Measurements from ENCODE around the gene OR52B2.

The OR52B2 gene

DNA sequence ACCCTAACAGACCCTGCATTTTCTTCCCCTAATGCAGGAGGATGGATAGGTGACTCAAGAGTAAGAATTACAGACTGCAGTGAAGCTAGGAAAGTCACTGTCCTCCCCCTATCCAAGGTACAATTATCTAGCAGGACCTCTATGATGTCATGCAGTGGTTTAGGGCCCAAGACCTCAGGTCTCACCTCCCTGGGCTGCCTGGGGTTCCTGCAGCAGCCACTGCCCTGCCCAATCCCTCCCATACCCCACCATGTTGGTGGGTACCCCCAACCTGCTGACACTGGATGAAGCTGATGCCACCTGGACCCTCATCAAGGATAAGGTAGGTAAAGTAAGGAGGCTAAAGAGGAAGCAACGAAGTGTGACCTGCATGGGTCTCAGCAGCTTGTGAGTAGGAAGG is 35.2 kb upstream of the OR52B2 start, which contains the start of gene C11orf42:
Gene C11orf42, plus strand, starts transcription at position 192 of the 400 bp plus-strand sequence. Its CDS starts 59 bp downstream, at position 251.
- Histone ChIP-seq H3K27ac (no peak within 1 kb of the TSS), H2AFZ (ENCODE audit: low read depth) (no peak within 1 kb of the TSS), H3K4me1 (ENCODE audit: low read depth, poor library complexity, severe bottlenecking) (peaks cover 15% of the 10 kb centered on the region), H3K79me2 (ENCODE audit: insufficient read depth, low read depth) (no peaks in the 10 kb centered on the region), H3K9ac (no peak within 1 kb of the TSS), H4K20me1 (ENCODE audit: insufficient read depth) (no peaks in the 10 kb centered on the region), H3K4me3 (IDR thresholded peaks at IDR 0.05; ENCODE audit: insufficient read depth, low read depth, low read length) (no peak within 1 kb of the TSS), H3K27me3 (ENCODE audit: insufficient read depth, low read depth) (no peaks in the 10 kb centered on the region), H3K4me2 (no peak within 1 kb of the TSS), H3K36me3 (ENCODE audit: insufficient read depth) (no peaks in the 10 kb centered on the region)
- TF ChIP-seq, protein P1, sequence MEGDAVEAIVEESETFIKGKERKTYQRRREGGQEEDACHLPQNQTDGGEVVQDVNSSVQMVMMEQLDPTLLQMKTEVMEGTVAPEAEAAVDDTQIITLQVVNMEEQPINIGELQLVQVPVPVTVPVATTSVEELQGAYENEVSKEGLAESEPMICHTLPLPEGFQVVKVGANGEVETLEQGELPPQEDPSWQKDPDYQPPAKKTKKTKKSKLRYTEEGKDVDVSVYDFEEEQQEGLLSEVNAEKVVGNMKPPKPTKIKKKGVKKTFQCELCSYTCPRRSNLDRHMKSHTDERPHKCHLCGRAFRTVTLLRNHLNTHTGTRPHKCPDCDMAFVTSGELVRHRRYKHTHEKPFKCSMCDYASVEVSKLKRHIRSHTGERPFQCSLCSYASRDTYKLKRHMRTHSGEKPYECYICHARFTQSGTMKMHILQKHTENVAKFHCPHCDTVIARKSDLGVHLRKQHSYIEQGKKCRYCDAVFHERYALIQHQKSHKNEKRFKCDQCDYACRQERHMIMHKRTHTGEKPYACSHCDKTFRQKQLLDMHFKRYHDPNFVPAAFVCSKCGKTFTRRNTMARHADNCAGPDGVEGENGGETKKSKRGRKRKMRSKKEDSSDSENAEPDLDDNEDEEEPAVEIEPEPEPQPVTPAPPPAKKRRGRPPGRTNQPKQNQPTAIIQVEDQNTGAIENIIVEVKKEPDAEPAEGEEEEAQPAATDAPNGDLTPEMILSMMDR (conservative IDR thresholded peaks at IDR 0.05; ENCODE audit: low read depth, low read length): no peak

- Histone ChIP-seq H3K4me2 (no peak overlapping the region), H3K9ac (no peak overlapping the region), H3K4me1 (ENCODE audit: low read depth, poor library complexity, severe bottlenecking) (peaks cover 15% of the 10 kb centered on the region), H4K20me1 (ENCODE audit: insufficient read depth) (no peaks in the 10 kb centered on the region), H3K79me2 (ENCODE audit: insufficient read depth, low read depth) (no peaks in the 10 kb centered on the region), H3K27ac (no peak overlapping the region), H3K27me3 (ENCODE audit: insufficient read depth, low read depth) (no peaks in the 10 kb centered on the region), H3K36me3 (ENCODE audit: insufficient read depth) (no peaks in the 10 kb centered on the region), H2AFZ (ENCODE audit: low read depth) (no peak overlapping the region), H3K4me3 (IDR thresholded peaks at IDR 0.05; ENCODE audit: insufficient read depth, low read depth, low read length) (no peak overlapping the region)
- TF ChIP-seq, protein P1 (conservative IDR thresholded peaks at IDR 0.05; ENCODE audit: low read depth, low read length): no peak
These were observed 34.6 kb upstream of the OR52B2 start for GRCh38 chr11:6204706-6205105.

DNA sequence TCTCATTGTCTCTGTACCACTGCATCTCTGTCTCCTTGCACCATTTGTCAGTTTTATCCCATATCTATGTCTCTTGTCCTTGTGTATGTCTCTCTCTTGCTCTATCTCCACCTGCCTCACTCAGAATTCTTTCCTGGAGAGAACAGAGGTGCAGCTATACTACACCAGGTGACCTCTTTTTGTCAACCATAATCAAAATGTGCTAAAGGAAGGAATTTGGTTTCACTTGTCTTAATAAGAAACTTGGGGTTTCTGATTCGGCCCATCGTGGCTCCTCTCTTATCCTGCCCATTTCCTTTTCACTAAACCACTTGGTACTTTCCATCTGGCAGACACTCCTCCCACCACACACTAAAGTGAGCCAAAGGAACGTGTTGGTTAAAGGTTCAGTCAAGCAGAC is 33.2 kb upstream of the OR52B2 start:
- Histone ChIP-seq H3K27ac (no peak overlapping the region), H3K79me2 (ENCODE audit: insufficient read depth, low read depth) (no peaks in the 10 kb centered on the region), H4K20me1 (ENCODE audit: insufficient read depth) (no peaks in the 10 kb centered on the region), H3K4me1 (ENCODE audit: low read depth, poor library complexity, severe bottlenecking) (peaks cover 15% of the 10 kb centered on the region), H3K36me3 (ENCODE audit: insufficient read depth) (no peaks in the 10 kb centered on the region), H3K4me3 (IDR thresholded peaks at IDR 0.05; ENCODE audit: insufficient read depth, low read depth, low read length) (no peak overlapping the region), H3K4me2 (peak overlapping the region; percentile 52), H2AFZ (ENCODE audit: low read depth) (no peak overlapping the region), H3K27me3 (ENCODE audit: insufficient read depth, low read depth) (no peaks in the 10 kb centered on the region), H3K9ac (no peak overlapping the region)
- TF ChIP-seq, protein P1 (conservative IDR thresholded peaks at IDR 0.05; ENCODE audit: low read depth, low read length): no peak

- Histone ChIP-seq H4K20me1 (ENCODE audit: insufficient read depth) (no peaks in the 10 kb centered on the region), H3K4me2 (no peak overlapping the region), H3K4me3 (IDR thresholded peaks at IDR 0.05; ENCODE audit: insufficient read depth, low read depth, low read length) (no peak overlapping the region), H3K79me2 (ENCODE audit: insufficient read depth, low read depth) (no peaks in the 10 kb centered on the region), H3K36me3 (ENCODE audit: insufficient read depth) (no peaks in the 10 kb centered on the region), H3K4me1 (ENCODE audit: low read depth, poor library complexity, severe bottlenecking) (peaks cover 15% of the 10 kb centered on the region), H3K27me3 (ENCODE audit: insufficient read depth, low read depth) (no peaks in the 10 kb centered on the region), H2AFZ (ENCODE audit: low read depth) (no peak overlapping the region), H3K27ac (no peak overlapping the region), H3K9ac (no peak overlapping the region)
- TF ChIP-seq, protein P1 (conservative IDR thresholded peaks at IDR 0.05; ENCODE audit: low read depth, low read length): no peak
These were observed 31.9 kb upstream of the OR52B2 start for GRCh38 chr11:6202041-6202440.

Measured in KMS-11 (cell line).